ENCODE data around the gene SUN5.
"Not testable (repeated sequence)": the region's sequence is repeated elsewhere in the genome, so short reads cannot be mapped to it uniquely, and the experiment has no call there.

Gene SUN5, protein sequence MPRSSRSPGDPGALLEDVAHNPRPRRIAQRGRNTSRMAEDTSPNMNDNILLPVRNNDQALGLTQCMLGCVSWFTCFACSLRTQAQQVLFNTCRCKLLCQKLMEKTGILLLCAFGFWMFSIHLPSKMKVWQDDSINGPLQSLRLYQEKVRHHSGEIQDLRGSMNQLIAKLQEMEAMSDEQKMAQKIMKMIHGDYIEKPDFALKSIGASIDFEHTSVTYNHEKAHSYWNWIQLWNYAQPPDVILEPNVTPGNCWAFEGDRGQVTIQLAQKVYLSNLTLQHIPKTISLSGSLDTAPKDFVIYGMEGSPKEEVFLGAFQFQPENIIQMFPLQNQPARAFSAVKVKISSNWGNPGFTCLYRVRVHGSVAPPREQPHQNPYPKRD

DNA sequence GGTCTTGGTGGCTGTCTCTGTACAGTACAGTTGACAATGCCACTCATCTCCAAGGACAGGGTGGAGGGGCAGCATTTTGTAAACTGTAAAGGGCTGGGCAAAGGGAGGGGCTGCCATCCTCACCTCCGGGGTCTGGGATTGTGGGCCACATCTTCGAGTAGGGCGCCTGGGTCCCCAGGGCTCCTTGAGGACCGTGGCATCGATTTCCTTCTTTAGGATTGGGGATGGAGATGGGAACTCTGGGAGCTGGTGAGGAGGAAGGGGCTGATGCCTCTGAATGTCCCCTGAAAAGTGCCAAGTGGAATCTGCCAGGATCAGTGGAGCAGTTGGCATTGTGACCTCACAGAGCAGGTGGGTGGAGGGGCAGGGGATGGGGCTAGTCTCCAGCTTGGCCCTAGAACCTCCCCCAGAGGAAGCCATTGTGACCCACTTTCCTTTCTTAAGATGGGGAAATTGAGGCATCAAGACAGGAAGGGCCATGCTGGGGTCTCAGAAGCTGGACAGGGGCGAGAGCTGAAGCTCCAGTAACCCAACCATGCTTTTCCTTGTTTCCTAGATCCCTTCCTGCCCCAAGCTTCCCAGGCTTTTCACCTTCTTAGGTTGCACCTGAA lies at the start of gene SUN5:
SUN5 (minus strand) TSS at position 293 of the 611 bp plus-strand sequence; CDS start at position 200, 93 bp downstream.
- no peak for DNase-seq (ENCODE audit: low spot score)

DNA sequence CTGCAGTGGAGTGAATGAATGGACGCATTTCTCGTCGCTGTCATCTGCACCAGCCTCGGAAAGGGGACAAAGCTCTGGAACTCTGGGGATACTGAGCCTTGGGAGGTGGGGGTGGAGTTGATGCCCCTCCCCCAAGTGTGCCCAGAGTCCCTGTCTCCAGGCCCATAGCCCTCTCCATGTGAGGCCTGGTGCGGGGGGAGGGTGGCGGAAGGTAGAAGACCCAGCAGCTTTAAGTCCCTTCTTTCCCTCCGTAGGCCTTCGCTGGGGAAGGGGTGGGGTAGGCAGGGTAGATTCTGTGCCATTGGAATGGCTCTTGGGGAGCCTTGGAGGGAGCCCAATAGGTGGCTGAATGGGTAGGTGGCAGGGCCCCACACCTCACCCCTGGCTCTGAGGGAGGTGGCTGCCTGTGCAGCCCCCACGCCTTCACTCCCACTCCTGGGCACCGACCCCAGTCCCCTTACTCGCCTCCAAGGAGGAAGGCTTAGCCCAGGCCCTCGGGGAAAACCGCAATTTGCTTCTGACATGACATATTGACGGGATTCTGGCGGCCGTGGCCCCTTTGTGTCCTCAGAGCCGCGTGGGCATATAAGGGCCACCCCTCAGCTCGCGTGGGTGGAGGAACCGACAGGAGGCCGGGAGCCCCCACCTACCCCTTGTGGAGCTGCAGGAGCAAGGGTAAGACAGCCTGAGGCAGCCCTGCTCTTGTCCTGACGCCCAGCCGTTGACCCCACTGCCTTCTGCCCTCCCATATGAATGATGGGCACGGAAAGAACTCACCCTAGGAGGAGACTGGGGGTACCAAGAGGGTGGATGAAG lies 49.3 kb upstream of the SUN5 start, which contains the start of gene BPIFB3:
BPIFB3 (plus strand) TSS at position 613 of the 816 bp plus-strand sequence. CDS start 1,533 bp downstream, outside the sequence.
- DNase-seq (ENCODE audit: low spot score) = no peak

DNA sequence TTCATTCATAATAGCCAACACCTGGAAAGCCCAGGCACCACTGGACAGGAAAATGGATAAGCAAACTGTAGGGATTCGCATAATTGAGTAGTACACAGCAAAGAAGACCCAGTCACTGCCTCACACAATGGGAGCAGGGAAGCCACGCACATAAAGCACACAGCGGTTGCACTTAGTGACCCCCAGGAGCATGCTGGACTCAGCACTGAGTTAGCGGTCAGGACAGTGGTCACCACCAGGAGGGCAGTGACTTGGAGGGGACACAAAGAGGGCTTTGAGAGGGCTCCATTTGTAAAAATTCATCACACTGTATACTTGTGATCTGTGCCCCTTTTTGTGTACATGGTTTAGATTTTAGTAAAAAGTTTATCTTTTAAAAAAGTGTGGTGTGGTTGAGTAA lies 47.1 kb upstream of the SUN5 start:
- DNase-seq (ENCODE audit: low spot score) = no peak

DNA sequence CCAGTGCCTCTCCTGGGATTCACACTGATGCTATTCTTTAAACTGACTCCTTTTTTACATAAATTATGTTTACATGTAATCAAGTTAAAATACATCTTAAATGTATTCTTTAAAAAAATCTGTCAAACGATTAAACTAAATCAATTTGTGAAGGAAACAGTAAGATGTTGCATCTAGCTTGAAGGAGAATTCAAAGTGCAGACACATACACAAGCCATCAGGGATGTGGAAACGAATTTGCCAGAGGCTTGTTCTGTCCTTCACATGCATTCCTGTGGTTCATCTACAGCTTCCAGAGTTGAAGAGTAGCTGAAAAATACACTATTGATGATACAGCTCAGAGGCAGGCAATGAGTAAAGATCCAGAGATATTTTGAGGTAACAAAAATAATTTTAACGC lies 42.2 kb upstream of the SUN5 start:
- DNase-seq (ENCODE audit: low spot score) = no peak

DNA sequence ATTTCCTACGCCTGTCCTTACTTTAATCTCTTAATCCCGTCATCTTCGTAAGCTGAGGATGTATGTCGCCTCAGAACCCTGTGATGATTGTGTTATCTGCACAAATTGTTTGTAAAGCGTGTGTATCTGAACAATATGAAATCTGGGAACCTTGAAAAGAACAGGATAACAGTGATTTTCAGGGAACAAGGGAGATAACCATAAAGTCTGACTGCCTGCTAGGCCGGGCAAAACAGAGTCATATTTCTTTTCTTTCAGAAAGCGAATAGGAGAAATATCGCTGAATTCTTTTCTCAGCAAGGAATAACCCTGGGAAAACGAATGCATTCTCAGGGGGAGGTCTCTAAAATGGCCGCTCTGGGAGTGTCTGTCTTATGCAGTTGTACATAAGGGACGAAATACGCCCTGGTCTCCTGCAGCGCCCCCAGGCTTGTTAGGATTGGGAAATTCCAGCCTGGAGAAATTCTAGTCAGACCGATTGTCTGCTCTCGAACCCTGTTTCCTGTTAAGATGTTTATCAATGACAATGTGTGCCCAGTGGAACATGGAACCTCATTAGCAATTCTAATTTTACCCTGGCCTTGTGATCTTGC lies 41.0 kb upstream of the SUN5 start:
- DNase-seq (ENCODE audit: low spot score) = not testable (repeated sequence)

DNA sequence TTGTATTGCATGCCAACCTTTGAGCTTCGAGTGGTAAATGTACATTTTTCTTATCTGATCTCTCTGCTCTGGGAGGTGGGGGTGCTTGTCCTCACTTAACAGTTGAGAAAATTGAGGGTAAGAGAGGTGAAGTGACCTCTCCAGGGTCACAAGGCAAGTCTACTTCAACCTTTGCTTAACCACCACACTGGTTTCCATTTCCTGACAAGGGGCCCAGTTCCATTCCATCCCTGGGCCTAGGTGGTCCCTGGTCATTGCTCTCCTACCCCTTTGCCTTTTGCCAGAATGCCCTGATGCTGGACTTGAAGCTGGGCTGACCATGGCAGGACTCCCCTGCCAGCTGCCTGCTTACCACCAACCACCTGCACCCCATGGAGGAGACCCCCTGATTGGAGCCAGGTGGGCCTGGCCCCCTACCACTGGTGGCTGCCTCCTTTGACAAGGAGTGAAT lies 39.5 kb upstream of the SUN5 start:
- DNase-seq (ENCODE audit: low spot score) = no peak

DNA sequence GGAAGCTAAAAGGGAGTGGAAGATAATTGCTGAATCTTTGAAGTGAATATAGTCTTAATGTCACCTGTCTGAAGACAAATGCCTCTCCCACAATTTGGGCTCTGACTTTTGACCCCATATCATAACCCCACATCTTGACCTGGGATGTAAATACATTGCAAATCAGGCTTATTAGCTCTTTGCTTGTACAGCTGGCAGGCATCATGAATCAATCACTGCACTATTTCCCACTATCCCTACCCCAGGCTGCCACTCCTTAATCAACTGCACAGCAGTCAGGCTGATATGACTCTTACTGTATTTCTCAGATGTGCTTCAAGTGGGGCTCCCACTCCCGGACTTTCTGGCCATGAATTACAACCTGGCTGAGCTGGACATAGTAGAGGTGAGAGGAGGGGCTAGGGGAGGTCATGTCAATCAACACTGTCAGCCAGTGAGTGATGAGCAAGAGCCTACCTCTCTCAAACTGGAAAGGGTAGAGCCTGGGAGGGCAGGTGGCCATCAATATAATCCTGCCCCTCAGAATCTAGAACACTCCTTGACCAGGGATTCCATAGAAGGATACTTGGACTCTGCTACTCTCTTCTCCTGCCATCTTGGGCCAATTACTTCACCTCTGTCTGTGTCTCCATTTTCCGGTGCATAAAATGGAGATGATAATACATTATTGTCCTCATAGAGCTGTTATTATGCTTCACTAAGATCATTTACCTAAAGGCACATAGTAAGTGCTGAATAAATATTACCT lies 38.9 kb upstream of the SUN5 start:
- no peak for DNase-seq (ENCODE audit: low spot score)

DNA sequence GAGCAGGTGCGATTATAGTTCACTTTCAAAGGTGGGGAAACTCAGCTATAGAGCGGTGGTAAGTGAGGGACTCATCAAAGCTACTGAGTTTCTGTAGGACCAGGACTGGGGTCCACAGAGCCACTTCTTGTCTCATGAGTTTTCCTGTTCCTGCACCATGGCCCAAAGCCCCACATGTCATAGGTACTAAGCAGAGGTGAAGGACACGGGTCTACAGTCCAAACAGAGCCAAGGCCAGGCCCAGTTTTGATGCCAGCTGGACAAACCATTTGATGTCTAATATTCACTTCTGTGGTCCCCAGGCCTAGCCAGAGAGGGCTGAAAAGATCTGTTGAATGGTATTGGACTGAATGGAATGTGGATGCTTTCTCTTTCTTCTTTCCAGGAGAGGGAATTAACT lies 38.2 kb upstream of the SUN5 start:
- DNase-seq (ENCODE audit: low spot score) = no peak

DNA sequence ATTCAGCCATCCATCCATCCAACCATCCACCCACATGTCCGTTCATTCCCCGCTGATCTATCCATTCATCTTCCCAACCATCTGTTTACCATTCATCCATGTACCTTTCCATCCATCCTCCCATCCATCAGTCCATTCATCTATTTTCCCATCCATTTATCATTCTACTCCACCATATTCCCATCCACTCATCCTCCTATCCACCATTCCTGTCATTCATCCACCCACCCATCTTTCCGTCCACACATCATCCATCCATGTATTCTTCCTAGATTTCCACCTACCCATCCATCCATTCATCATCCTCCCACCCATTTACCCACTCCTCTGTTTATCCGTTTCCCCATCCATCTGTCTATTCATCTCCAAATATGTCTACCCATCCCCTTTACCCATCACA lies 34.0 kb upstream of the SUN5 start:
- no peak for DNase-seq (ENCODE audit: low spot score)

DNA sequence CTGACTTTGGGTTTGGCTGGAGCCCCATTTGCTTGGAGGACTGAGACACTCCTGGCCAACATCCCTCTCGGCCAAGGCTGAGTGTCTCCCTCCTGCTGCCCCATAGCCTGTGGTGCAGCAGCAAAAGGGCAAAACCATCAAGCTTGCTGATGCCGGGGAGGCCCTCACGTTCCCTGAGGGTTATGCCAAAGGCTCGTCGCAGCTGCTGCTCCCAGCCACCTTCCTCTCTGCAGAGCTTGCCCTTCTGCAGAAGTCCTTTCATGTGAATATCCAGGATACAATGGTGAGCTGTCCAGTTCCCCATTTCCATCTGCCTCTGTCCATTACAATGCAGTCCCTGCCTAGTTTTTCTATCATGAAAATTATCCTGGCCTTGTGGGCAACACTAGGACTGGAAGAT lies 33.2 kb upstream of the SUN5 start:
- no peak for DNase-seq (ENCODE audit: low spot score)

DNA sequence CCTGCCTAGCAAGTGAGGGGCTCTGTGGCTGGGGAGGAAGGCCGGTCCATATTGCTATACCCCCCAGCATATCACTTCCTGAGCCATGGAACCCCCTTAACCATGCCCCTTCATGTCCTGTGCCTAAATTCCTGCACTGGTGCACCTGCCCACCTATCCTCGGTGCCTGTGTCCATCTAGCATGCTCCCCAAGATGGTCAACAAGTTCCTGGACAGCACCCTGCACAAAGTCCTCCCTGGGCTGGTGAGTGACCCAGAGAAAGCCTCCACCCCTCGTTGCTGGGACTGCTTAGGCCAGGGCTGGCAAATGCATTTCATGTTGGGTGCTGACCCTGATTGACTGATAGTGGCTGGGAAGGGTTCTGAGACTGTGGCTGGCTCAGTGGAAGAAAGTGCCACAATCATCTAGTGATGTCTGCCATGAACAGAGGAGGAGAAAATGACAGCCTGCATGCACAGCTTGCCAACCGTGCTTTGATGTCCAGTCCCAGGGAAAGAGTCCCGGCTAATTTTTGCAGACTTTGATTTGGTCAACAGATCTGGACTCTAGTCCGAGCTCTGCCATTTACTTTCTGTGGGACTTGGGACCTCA lies 30.8 kb upstream of the SUN5 start:
- no peak for DNase-seq (ENCODE audit: low spot score)

DNA sequence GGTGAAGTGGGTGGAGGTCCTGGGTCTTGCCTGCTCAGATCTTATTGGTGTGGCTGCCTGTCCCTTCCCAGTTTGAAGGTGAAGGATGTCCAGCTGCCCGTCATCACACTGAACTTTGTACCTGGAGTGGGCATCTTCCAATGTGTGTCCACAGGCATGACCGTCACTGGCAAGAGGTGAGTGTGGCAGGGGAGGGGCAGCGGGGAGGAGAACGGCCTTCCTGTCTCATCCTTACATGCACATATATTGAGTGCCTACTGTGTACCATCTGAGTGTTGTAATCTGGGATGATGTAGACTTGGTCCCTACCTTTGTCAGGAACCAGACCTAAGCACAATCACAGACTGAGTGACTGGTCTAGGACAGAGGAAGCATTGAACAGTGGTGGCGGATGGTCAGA lies 29.9 kb upstream of the SUN5 start:
- DNase-seq (ENCODE audit: low spot score) = no peak

DNA sequence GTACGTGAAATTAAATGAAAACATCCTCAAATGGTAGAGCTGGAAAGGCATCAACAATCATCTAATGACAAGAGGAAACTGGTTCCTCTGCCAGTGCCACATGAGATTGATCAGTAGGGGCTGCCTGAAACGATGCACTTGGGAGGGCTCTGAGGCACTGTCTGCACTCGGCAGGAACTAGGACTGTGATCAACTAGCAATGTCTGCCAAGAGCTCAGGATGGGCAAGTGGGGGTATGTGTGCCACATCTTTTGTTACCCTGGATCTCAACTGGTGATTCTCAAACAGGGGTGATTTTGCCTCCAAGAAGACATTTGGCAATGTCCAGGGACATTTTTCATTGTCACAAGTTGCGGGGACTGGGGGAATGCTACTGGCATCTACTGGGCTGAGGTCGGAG lies 29.1 kb upstream of the SUN5 start:
- DNase-seq (ENCODE audit: low spot score) = no peak

DNA sequence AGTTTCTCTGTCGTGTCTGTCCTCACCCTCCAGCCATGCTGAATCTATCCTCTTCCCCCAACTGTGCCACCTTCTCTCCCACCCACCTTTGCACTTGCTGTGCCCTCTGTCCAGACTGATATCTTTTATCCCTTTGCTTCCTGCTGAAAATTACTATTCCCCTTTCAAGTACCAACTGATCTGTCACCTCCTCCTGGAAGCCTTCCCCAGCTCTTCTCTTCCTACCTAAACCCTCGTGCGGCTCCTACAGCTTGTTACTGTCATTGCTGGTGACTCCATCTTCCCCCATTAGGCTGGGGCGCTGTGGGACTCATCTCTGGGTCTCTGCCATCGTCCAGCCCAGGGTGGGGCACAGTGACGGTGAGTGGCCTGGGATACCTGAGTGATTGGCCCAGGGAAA lies 28.3 kb upstream of the SUN5 start:
- no peak for DNase-seq (ENCODE audit: low spot score)

DNA sequence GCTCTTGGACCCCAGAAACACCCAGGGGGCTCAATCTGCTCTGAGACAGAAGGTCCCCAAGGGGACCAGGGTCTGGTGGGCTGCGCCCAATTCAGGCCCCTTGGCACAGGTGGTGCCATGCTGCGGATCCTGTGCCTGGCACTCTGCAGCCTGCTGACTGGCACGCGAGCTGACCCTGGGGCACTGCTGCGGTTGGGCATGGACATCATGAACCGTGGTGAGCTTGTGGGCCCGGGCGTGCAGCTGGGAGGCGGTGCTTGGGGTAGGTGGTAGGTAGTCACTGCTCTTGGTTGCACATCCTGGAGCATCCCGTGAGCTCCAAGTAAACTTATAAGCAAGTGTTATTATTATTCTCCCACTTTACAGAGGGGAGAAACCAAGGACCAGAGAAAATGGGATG lies 27.3 kb upstream of the SUN5 start, which contains the start of gene BPIFB6:
BPIFB6 (plus strand) TSS at position 118 of the 400 bp plus-strand sequence; CDS start at position 118, 0 bp downstream.
- no peak for DNase-seq (ENCODE audit: low spot score)

DNA sequence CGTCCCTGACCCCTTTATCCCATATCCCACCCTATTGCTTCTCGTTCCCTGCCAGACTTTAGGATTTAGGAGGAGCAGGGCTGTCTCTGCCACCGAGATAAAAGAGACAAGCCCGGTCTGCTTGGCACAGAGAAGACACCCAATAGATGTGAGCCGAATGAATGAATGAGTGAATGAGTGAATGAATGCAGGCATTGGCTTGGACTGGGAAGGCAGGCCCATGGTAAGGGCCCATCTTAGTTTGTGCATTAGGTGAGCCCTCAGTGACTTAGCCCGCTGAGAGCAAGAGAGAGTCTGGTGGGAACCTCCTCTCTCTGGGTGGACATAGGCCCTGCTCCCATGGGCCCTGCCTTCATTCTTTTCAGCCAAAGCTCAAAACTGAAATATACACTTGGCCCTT lies 26.3 kb upstream of the SUN5 start:
- DNase-seq (ENCODE audit: low spot score) = no peak

DNA sequence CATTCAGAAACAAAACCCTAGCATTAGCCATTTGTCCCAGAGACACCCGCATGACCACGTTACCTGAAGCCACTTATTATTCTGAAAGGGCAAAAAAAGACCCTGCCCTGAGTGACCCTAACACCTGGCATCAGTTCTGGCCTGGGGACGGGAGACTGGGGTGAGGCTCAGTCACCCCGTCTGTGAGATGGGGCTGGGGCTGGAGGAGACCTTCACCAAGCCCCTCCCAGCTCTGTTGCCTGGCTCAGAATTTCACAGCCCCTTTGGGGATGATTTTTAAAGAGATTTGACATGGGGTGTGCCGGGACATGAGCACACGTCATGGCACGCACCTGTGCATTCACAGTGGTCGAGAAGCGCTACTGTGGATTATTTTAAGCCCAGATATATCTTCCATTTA lies 25.8 kb upstream of the SUN5 start:
- no peak for DNase-seq (ENCODE audit: low spot score)

DNA sequence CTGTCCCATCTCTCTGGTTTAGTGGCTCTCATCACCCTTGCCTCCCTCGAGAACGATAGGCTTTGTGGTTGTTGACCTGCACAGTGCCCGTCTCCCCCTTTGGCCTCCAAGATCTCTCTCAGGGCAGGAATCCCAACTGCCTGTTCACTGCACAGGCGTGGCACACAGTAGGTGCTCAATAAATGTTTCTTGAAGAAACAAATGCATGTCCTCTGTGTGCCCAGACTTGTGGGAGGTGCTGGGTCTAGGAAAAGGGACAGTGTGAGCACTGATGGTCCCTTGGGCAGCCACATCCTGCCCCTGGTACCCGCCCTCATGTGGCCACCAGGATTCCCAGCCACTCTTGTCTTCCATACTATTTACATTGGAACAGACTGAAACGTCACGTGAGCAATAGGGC lies 24.6 kb upstream of the SUN5 start:
- DNase-seq (ENCODE audit: low spot score) = no peak

DNA sequence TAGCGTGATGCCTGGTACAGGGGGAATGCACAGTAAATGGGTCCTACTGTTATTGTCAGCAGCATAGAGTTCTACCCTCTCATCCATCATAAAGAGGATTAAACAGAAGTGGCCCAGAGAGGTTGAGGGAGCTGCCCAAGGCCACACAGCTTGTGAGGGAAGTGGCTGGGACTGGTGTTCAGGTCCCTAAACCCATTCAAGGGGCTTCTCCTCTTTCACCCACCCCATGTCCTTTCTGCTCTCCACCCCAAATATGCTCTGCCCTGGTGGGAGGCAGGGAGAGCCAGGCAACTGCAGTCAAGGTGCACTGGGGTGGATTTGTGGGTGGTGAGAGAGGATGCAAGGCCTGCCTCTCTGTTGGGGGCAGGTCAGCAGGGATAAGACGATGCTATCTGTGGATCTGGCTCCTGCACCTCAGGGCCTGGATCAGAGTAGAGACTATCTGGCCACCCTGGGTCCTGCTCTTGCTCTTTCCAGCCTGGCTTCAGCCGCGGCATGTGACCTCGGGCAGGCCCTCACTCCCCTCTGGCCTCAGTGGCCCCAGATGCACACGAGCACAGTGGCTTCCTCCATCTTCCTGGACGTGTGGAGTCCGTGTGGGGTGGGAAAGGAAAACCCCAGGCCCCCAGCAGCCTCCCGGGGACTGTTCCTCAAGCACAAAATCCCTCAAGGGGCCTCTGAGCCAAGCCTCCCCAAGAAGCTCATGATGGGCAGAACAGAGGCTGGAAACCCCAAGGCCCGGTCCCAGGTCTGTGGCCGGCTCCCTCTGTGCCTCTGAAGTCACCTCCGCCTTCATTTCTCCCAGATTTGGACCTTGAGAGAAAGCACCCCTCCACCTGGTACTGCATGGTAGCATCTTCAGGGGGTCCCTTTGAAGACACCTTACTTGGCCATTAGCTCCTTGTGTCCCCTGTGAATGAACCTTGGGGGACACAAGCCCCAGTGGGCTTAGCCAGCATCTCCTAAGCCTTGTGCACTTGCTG lies 23.8 kb upstream of the SUN5 start:
- DNase-seq (ENCODE audit: low spot score) = no peak
